GM18868 (cell line): Measurements from ENCODE around the gene THBD.
"Not testable (repeated sequence)": the region's sequence is repeated elsewhere in the genome, so short reads cannot be mapped to it uniquely, and the experiment has no call there.

Experiments
- ATAC-seq: cut with Tn5 transposase; IDR thresholded peaks from one replicate; pipeline ENCODE4 v1.9.1; 2021; ENCODE audit warnings: mild to moderate bottlenecking, moderate library complexity; ENCODE audit not compliant: unreplicated experiment

THBD gene

GRCh38 chr20:23039136-23039875 is 10.2 kb downstream of the THBD start:
- no peak for ATAC-seq

DNA sequence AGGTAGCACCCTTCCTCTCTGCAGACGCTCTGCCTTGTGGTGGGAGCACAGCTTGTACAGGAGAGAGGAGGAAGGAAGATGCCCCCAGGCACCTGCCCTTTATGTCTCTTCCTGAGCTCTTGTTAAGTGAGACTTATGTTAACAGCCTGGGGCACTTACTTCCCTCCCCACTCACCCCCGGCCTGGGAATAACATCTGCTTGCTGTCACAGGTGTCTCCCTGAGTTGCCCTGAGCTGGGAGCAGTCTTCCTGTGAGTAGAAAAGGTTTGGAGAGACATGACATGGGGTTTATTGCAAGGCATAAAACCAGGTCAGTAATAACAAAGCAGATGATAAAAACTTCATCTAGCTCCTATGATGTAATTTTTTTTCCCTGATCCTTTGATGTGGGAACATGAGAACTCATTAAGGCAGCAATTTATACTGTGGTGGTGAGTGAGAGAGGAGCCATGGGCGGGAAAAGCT is 12.4 kb downstream of the THBD start:
- ATAC-seq = no peak

- ATAC-seq = no peak
These were observed 13.1 kb downstream of the THBD start for GRCh38 chr20:23036371-23036770.

- no peak for ATAC-seq
These were observed 13.7 kb downstream of the THBD start for GRCh38 chr20:23035731-23036130.

- no peak for ATAC-seq
These were observed 14.5 kb downstream of the THBD start, which contains the start of gene SSTR4 for GRCh38 chr20:23034721-23035671. TSS of gene SSTR4 (plus strand) at chr20:23035312. CDS start at chr20:23035484, 172 bp downstream.

DNA sequence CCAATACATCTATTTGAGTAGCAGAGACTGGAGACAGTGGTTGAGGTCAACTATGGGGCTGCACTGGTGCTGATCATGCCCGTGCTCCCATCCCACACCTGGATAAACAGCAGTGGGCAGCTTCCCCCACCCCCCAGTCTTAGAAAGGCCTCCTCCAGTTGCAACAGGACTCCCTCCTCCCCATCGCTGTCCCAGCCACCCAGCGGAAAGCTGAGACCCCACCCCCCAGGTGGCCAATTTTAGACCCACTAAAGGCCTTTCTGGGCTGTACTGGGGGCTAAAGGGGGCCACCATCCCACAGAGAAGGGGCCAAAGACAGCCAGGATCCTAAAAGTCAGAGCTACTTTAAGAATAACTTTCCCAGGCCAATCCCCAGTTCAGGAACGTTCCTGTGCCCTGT is 15.6 kb downstream of the THBD start:
- ATAC-seq = no peak

DNA sequence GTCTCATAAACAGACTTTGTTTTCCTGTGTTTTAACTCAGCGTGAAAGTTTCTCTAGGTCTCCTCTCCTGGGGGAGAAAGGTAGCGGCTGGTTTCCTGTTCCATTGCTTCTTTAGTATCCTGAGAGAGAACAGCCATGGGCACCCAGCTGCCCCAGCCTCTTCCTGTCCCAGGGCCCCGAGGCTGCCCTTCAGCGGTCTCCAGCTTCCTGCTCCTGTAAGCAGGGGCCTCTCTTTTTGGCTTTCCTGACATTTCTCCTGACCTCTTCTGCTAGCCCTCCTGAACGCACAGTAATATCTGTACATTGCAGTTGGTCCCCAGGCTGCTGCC is 16.8 kb downstream of the THBD start:
- ATAC-seq = no peak

- ATAC-seq = no peak
These were observed 17.3 kb downstream of the THBD start for GRCh38 chr20:23032056-23032749.

GRCh38 chr20:23031346-23031745 is 18.1 kb downstream of the THBD start:
- no peak for ATAC-seq

DNA sequence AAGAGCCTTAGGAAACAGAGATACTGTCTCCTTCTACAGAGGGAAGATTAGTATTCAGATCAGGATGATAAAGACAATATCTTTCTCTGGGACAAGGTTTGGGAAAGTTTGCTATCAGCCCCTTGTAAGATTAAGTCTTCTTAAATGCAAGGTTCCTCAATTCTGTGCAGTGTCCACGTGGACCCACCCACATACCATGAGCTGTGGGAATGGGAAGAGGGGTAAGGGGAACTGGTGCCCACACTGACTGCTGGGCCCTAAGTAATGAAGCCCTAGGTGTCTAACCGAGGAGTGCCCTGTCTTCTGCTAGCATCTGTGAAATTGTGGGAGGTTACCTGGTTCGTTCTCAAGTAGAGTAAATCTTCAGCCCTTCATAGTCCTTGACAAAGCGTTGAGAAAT is 20.1 kb downstream of the THBD start:
- ATAC-seq = no peak

DNA sequence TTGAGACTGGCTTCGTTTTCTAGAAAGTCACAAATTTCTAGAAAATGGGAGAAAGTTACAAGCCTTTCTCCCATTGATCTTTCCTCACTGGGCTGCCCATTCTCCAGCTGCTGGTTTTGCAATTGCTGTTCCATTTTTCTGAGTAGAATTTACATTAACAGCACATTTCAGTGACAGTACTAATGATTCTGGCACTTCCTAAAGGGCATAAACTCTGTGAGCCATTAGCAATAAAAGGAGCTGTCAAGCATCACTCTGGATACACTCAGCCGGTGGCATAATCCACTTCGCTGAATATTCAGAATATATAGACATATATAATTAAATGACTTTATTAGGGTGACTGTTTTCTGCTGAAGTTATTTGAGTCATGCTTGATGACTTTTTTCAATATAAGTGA is 21.1 kb downstream of the THBD start:
- ATAC-seq = no peak

GRCh38 chr20:23027721-23028120 is 21.8 kb downstream of the THBD start:
- ATAC-seq = no peak

DNA sequence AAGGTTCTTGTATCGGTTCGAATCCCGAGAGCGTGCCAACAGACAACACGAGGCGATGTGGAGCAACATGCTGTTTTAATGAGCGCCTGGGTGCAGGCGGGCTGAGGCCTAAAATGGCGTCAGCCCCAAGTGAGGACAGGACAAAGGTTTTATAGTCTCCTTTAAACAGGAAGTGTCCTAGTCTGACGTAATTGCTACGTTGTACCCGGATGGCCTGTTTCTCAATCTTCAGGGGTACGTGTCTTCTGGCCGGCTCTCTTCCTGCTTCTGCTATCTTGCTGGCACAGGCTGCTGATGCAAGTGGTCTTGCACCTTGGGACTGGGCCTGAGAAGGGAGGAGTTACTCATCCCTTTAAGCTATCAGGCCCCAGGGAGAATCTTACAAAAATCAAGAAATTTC is 24.0 kb downstream of the THBD start:
- ATAC-seq = not testable (repeated sequence)

DNA sequence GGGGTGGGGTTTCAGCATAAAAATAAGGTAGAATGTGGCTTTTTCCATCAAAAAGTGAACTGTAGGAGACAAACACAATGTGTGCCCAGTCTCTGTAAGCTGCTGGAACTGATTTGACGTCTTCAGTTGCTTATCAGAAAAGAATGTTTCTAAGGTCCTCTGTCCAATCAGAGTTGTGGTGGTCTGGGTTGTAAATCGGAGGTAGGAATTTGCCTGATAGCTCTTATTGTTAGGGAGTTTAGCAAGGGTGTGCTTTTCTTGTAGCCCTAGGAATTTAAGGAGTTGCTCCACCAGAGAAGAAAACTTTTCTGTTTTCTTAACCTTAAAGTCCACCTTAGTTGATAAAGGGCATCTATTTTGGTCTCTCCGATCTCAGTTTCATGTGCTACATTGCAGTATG is 24.8 kb downstream of the THBD start:
- no peak for ATAC-seq

DNA sequence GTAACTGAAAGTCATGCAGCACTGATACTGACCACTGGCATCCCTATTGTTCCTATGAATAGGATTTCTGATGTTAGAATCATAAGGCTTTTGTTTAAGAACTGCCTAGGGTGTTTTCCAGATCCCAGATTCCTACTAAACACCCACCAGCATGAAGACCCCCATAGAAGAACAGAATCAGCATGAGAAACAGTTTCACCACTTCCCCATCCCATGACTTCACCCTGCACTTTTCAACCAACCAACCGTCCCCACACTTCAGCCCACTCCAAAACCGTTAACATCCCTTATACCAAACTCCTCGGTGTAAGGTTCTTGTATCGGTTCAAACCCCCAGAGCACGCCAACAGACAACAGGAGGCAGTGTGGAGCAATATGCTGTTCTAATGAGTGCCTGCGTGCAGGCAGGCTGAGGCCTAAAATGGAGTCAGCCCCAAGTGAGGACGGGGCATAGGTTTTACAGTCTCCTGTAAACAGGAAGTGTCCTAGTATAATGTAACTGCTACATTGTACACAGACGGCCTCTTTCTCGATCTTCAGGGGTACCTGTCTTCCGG is 25.8 kb downstream of the THBD start:
- ATAC-seq = no peak

DNA sequence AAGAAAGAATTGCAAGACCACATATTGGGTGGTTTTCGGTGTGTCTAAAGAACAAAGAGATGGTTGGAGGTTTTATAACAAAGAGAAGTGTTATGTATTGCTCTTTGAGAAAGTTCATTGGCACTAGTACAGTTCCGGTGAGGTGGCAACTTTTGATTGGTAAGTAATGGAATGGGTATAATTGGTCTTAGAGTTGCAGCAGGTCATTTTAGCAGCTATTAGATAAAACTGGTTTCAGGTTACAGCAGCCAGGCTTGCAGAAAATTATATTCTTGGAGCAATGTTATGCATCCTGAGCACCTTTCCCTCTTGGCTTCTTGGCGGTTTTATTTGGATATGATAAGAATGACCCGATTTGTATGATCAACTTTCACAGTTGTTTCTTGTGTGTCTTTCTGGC is 26.6 kb downstream of the THBD start:
- ATAC-seq = no peak

GRCh38 chr20:23021951-23022350 is 27.5 kb downstream of the THBD start:
- no peak for ATAC-seq

DNA sequence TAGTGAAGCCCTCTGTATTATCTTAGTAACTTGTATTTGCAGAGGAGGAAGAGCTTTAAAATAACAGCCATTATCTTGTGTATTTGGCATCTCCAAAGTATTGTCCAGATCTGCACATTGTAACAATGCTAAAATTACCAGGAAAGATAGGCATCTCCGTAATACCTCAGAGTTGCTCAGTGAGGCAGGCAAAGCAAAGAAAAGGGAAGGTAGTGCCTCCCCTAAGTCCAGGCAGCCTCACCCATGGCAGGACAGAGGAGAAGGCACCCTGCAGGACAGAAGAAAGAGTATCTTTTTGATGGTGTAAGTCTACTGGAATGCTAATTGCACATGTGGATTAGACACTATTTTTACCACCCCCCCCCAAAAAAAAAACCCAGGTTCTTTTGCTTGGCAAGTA is 27.9 kb downstream of the THBD start:
- no peak for ATAC-seq

GRCh38 chr20:23020230-23021018 is 29.0 kb downstream of the THBD start:
- ATAC-seq = no peak

GRCh38 chr20:23019403-23019802 is 30.1 kb downstream of the THBD start:
- ATAC-seq = no peak
